Measurements from ENCODE around the gene SERGEF. TPM values are rescaled to one million over a fixed set of nuclear protein-coding genes. Genes with fewer than 3 reads are reported as not detected.
A peak's percentile ranks its signal among the peaks of the same experiment; 100 is the strongest.

SERGEF gene
- total RNA-seq, 1 experiment from 2014 or later: 31.4 TPM

GRCh38 chr11:17917556-17917955 lies 95.3 kb downstream of the SERGEF start:
- Histone ChIP-seq H4K20me1 (ENCODE audit: control insufficient read depth, insufficient read depth, insufficient read length) (no peaks in the 10 kb centered on the region), H3K4me1 (ENCODE audit: insufficient read depth, low read length) (peaks cover 13% of the 10 kb centered on the region), H3K23ac (ENCODE audit: insufficient read length, low read depth, low read length) (no peak overlapping the region), H3K79me1 (ENCODE audit: insufficient read depth, low read depth, low read length, poor library complexity, severe bottlenecking) (no peaks in the 10 kb centered on the region), H2BK120ac (ENCODE audit: low read depth, low read length, poor library complexity, severe bottlenecking) (no peak overlapping the region), H3K56ac (ENCODE audit: insufficient read length, low read depth, low read length) (no peak overlapping the region), H3K27me3 (ENCODE audit: insufficient read depth, low read length) (no peaks in the 10 kb centered on the region), H3K27ac (ENCODE audit: insufficient read length, low read depth, low read length) (no peak overlapping the region), H3K79me2 (ENCODE audit: insufficient read depth, low read length) (no peaks in the 10 kb centered on the region), H2BK12ac (ENCODE audit: insufficient read length, low read depth, low read length) (no peak overlapping the region), H3K9me3 (ENCODE audit: control insufficient read depth, low read depth, low read length) (no peaks in the 10 kb centered on the region), H3K23me2 (ENCODE audit: insufficient read length, low read depth, low read length, poor library complexity, severe bottlenecking) (no peaks in the 10 kb centered on the region), H4K91ac (ENCODE audit: insufficient read length, low read depth, low read length) (no peak overlapping the region), H2BK15ac (ENCODE audit: low read depth, low read length) (no peak overlapping the region), H4K5ac (ENCODE audit: insufficient read length, low read depth, low read length) (no peak overlapping the region), H2BK5ac (ENCODE audit: insufficient read length, low read length) (no peak overlapping the region), H2AK5ac (ENCODE audit: insufficient read length, low read length) (no peak overlapping the region), H3T11ph (ENCODE audit: low read length) (no peak overlapping the region), H3K4ac (ENCODE audit: low read depth, low read length) (no peak overlapping the region), H4K8ac (replicated peaks; ENCODE audit: insufficient read length, low read depth, low read length) (no peak overlapping the region), H2AFZ (ENCODE audit: low read length) (no peak overlapping the region), H3K9ac (ENCODE audit: extremely low read depth, insufficient read length, low read length) (no peak overlapping the region), H3K4me2 (ENCODE audit: insufficient read depth, insufficient read length, low read length) (no peak overlapping the region), H2BK20ac (ENCODE audit: low read depth, low read length, poor library complexity, severe bottlenecking) (no peak overlapping the region), H3K18ac (ENCODE audit: insufficient read length, low read depth, low read length) (no peak overlapping the region), H3K14ac (ENCODE audit: insufficient read depth, low read length) (no peak overlapping the region)
- Mint-ChIP-seq H3K4me1 (peaks cover 27 to 32% of the 10 kb centered on the region in 2 experiments), H3K27me3 (ENCODE audit: low read depth) (no peaks in the 10 kb centered on the region), H3K4me3 (no peak overlapping the region), H3K9me3 (no peaks in the 10 kb centered on the region), H3K36me3 (ENCODE audit: insufficient read depth in 1 of 3, low read depth in 3 of 3) (no peaks in the 10 kb centered on the region; a peak in 1 of 7 replicates), H3K27ac (peak overlapping the region in 1 of 3 experiments; percentile 91; a peak in 1 of 7 replicates)
- no peak for DNase-seq
- TF ChIP-seq CTCF (conservative IDR thresholded peaks at IDR 0.05): no peak
- no CpG with 5 or more reads among the region's 3 CpGs for WGBS (ENCODE audit: extremely low coverage, insufficient read length, low lambda C conversion rate)
